Activated CD8-positive, alpha-beta T cell treated with anti-CD3 and anti-CD28 coated beads for 36 hours (primary cell): Measurements from ENCODE around the gene HRH3. TPM values are rescaled to one million over a fixed set of nuclear protein-coding genes. Genes with fewer than 3 reads are reported as not detected.

Experiments used
- ATAC-seq: fragments of 200-7000 bp; cut with Tn5 transposase; one replicate; pipeline ENCODE4 v1.10.0; 2021; ENCODE audit warnings: mild to moderate bottlenecking, moderate library complexity
- CTCF ChIA-PET: fragments of 350-600 bp; sonication (Branson Sonifier 250); formaldehyde crosslinking; loops from one replicate; lab custom pipeline; 2021; ENCODE audit warnings: antibody characterized with exemption; lab: Charles Lee
- POLR2A ChIA-PET: fragments of 350-600 bp; sonication (Branson Sonifier 250); formaldehyde crosslinking; loops from one replicate; lab custom pipeline; 2021; ENCODE audit warnings: antibody characterized with exemption; lab: Charles Lee
- DNase-seq: peaks from one replicate; pipeline ENCODE4 v3.0.0-alpha.2; 2020
- H3K27ac Mint-ChIP-seq: one replicate; pipeline ENCODE4 v1.8.0; 2021; ENCODE audit warnings: mild to moderate bottlenecking, mixed read lengths
- H3K27me3 Mint-ChIP-seq: one replicate; pipeline ENCODE4 v1.8.0; 2021; ENCODE audit warnings: mixed read lengths
- H3K36me3 Mint-ChIP-seq: one replicate; pipeline ENCODE4 v1.8.0; 2021; ENCODE audit warnings: low read depth, mixed read lengths
- H3K4me1 Mint-ChIP-seq: one replicate; pipeline ENCODE4 v1.8.0; 2021; ENCODE audit warnings: low read depth, mixed read lengths
- H3K4me3 Mint-ChIP-seq: one replicate; pipeline ENCODE4 v1.8.0; 2021; ENCODE audit warnings: mild to moderate bottlenecking, moderate library complexity, mixed read lengths
- H3K9me3 Mint-ChIP-seq: one replicate; pipeline ENCODE4 v1.8.0; 2021; ENCODE audit warnings: mixed read lengths
- intact Hi-C: fragments of 100-400 bp; cut with micrococcal nuclease; formaldehyde crosslinking; loops from one replicate; pipeline ENCODE4 v1.10.0; 2022
- total RNA-seq, 2 experiments: library from RNA; stranded (reverse); gene quantifications; one replicate each; pipeline ENCODE4 v1.2.3, GENCODE V29; 2021
- TF ChIP-seq, protein P1 (sequence below): fragments of 200-600 bp; IDR thresholded peaks from one replicate; pipeline ENCODE4 v1.8.0; 2022; ENCODE audit warnings: antibody characterized with exemption, mild to moderate bottlenecking

HRH3 gene
- total RNA-seq, 2 experiments from 2014 or later = not detected

DNA sequence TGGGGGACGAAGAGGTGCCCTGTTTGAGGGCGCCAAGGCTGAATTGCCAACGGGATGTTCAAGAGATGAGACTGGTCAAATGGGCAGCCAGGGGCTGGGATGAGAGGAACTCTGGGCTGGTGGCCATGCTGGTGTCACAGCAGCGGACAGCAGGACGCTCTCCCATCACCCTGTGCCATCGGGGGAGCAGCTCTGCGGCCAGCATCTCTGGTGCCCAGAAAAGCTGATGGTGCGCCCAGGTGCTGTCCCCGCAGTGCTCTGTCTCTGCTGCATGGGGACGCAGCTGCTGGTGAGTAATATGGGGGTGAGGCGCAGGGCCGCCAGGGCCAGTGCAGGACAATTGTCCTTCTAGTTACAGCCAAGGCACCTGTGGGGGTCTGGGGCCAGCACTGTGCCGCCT, 4.9 kb upstream of the HRH3 start:
- ChIA-PET POLR2A (no interaction called here), CTCF (no interaction called here)
- peaks cover 29% of the 10 kb centered on the region for H3K27me3 Mint-ChIP-seq
- TF ChIP-seq, protein P1, sequence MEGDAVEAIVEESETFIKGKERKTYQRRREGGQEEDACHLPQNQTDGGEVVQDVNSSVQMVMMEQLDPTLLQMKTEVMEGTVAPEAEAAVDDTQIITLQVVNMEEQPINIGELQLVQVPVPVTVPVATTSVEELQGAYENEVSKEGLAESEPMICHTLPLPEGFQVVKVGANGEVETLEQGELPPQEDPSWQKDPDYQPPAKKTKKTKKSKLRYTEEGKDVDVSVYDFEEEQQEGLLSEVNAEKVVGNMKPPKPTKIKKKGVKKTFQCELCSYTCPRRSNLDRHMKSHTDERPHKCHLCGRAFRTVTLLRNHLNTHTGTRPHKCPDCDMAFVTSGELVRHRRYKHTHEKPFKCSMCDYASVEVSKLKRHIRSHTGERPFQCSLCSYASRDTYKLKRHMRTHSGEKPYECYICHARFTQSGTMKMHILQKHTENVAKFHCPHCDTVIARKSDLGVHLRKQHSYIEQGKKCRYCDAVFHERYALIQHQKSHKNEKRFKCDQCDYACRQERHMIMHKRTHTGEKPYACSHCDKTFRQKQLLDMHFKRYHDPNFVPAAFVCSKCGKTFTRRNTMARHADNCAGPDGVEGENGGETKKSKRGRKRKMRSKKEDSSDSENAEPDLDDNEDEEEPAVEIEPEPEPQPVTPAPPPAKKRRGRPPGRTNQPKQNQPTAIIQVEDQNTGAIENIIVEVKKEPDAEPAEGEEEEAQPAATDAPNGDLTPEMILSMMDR = no peak
- no peaks in the 10 kb centered on the region for H3K36me3 Mint-ChIP-seq
- DNase-seq (no peak), ATAC-seq (no peak)
- intact Hi-C loops = no loop called here
- no peaks in the 10 kb centered on the region for H3K9me3 Mint-ChIP-seq
- H3K4me3 Mint-ChIP-seq = no peak overlapping the region
- no peaks in the 10 kb centered on the region for H3K4me1 Mint-ChIP-seq
- no peak overlapping the region for H3K27ac Mint-ChIP-seq

DNA sequence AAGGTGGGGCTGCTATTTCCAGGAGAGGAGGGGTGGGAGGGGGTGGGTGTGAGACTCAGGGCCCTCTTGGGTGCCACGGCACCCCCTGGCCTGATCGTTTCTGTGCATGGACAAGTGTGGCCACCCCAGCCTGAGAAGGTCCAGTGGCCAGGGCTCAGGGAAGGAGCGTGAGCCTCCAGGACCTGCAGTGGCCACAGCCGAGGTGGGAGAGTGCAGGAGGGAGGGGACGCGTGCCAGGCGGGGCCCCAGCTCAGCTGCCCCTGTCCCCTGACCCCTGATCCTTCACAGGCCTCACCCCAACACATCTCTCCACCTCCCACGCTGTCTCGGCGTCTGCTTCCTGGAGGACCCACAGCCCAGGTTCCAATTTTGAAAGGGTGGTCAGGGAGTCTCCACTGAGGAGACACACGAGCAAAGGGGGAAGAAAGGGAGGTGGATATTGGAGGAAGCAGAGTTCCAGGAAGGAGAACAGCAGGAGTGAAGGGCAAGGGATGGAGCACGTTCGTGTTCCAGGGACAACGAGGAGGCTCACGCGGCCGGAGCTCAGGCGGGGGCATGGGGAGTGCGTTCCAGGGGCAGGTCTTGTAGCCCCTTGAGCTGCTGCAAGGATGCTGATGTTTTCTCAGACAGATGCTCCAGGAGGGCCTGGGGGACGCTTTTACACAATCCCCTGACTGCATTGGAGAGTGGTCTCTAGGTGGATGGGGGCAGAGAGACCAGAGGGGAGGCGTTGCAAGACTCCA, 4.2 kb upstream of the HRH3 start:
- no peak for ATAC-seq
- POLR2A ChIA-PET = no interaction called here
- no peak overlapping the region for H3K4me3 Mint-ChIP-seq
- no peaks in the 10 kb centered on the region for H3K9me3 Mint-ChIP-seq
- peaks cover 29% of the 10 kb centered on the region for H3K27me3 Mint-ChIP-seq
- intact Hi-C loops = no loop called here
- H3K36me3 Mint-ChIP-seq = no peaks in the 10 kb centered on the region
- TF ChIP-seq, protein P1 = no peak
- H3K4me1 Mint-ChIP-seq = no peaks in the 10 kb centered on the region
- H3K27ac Mint-ChIP-seq = no peak overlapping the region
- CTCF ChIA-PET = no interaction called here
- DNase-seq = no peak

DNA sequence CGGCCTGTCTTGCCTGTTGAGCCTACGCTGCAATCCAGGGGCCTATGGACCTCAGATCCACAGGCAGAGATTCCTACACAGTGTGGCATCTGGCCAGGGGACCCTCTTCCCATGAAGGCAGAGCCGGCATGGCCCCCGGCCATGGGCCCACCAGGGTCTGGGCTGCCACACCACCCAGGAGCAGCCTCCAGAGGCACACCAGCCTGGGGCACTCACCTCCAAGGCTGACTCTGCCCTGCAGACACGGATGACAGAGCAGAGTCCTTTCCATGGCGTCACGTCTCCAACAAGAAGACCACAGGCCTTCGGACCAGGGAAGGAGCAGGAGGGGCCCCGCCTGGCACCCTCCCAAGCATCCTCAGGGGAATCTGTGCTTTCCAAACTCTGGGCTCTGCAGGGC, 3.5 kb upstream of the HRH3 start:
- POLR2A ChIA-PET = no interaction called here
- TF ChIP-seq, protein P1 = no peak
- no peak overlapping the region for H3K27ac Mint-ChIP-seq
- no peaks in the 10 kb centered on the region for H3K4me1 Mint-ChIP-seq
- no peaks in the 10 kb centered on the region for H3K36me3 Mint-ChIP-seq
- DNase-seq (no peak), ATAC-seq (no peak)
- H3K27me3 Mint-ChIP-seq = peaks cover 36% of the 10 kb centered on the region
- CTCF ChIA-PET = no interaction called here
- H3K9me3 Mint-ChIP-seq = no peaks in the 10 kb centered on the region
- H3K4me3 Mint-ChIP-seq = no peak overlapping the region
- intact Hi-C loops = no loop called here

DNA sequence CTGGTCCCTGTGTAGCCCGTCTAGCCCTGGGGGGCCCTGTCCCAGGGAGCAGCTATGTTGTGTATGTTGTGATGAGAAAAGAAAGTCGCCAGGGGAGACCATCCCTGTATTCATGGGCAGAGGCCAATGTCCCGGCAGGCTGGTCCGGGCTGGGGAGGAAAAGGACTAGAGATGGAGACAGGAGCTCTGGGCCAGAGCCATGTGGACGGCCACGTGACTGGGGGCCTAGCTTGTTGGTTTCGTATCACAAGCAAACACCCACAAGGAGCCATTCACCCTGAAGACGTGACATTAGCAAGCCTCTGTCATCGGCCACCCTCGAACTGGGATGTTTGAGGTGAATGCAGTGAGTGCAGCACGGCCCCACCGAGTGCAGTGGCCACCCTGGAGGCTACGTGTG, 2.9 kb upstream of the HRH3 start:
- no peaks in the 10 kb centered on the region for H3K36me3 Mint-ChIP-seq
- ChIA-PET CTCF (no interaction called here), POLR2A (no interaction called here)
- DNase-seq (no peak), ATAC-seq (no peak)
- H3K4me1 Mint-ChIP-seq = no peaks in the 10 kb centered on the region
- peaks cover 40% of the 10 kb centered on the region for H3K27me3 Mint-ChIP-seq
- no peak overlapping the region for H3K4me3 Mint-ChIP-seq
- H3K9me3 Mint-ChIP-seq = no peaks in the 10 kb centered on the region
- no peak overlapping the region for H3K27ac Mint-ChIP-seq
- TF ChIP-seq, protein P1 = no peak
- intact Hi-C loops = no loop called here

DNA sequence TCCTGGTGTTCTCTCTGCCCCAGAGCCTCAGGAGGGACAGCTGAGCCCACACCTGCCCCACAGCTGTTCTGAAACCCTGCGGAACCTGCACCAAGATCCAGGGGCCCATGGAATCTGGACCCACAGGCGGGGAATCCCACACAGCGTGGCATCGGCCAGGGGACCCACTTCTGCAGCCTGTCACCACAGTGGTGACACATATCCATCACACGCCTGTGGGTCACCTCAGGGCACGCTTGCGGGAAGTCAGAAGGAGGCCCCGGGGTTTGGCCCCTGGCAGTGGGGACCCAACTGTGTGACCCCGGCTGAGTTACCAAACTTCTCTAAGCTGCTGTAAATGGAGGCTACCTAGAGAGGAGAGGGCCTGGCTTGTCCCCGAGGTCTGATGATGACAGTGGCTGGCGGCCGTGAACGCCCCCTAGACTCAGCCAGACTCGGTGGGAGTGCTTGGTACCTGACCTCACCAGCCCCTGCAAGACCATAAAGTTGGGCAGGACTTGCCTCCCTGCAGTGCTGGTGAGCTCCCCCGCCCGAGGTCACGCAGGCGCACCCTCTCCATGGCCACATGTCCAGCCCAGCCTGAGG, 2.3 kb upstream of the HRH3 start:
- intact Hi-C loops = no loop called here
- Mint-ChIP-seq H3K27me3 (peaks cover 42% of the 10 kb centered on the region), H3K36me3 (no peaks in the 10 kb centered on the region), H3K27ac (no peak overlapping the region), H3K4me1 (no peaks in the 10 kb centered on the region), H3K9me3 (no peaks in the 10 kb centered on the region), H3K4me3 (no peak overlapping the region)
- DNase-seq = no peak
- ChIA-PET POLR2A (no interaction called here), CTCF (no interaction called here)
- no peak for ATAC-seq
- TF ChIP-seq, protein P1 = no peak
